IPS DF 19.7 (cell line): ENCODE data around the gene KISS1.

ENCODE experiments used
- DNase-seq: peaks from one replicate; pipeline ENCODE4 v3.0.0-alpha.2; 2013; ENCODE audit warnings: low read depth, low spot score

KISS1 gene

GRCh38 chr1:204218552-204218951 is 22.3 kb upstream of the KISS1 start:
- no peak for DNase-seq

DNA sequence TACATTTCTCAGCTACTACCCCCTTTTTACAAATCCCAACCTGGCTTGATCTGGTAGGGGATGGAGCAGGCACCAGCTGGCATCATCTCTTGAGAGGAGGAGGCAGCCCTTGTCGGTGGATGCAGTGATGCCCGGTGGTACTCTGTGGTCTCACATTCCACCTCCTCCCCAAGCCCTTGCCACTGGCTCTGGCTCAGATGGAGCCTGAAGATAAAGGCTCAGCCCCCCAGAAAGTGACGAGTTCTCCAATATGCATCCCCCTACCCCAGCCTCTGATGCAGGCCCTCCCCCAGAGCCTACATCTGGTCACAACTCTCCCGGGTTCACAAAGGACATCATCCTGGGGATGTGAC is 21.3 kb upstream of the KISS1 start:
- no peak for DNase-seq

- DNase-seq = no peak
Measured at GRCh38 chr1:204216880-204217647, 20.8 kb upstream of the KISS1 start.

- no peak for DNase-seq
Measured at GRCh38 chr1:204216236-204216635, 19.9 kb upstream of the KISS1 start.

DNA sequence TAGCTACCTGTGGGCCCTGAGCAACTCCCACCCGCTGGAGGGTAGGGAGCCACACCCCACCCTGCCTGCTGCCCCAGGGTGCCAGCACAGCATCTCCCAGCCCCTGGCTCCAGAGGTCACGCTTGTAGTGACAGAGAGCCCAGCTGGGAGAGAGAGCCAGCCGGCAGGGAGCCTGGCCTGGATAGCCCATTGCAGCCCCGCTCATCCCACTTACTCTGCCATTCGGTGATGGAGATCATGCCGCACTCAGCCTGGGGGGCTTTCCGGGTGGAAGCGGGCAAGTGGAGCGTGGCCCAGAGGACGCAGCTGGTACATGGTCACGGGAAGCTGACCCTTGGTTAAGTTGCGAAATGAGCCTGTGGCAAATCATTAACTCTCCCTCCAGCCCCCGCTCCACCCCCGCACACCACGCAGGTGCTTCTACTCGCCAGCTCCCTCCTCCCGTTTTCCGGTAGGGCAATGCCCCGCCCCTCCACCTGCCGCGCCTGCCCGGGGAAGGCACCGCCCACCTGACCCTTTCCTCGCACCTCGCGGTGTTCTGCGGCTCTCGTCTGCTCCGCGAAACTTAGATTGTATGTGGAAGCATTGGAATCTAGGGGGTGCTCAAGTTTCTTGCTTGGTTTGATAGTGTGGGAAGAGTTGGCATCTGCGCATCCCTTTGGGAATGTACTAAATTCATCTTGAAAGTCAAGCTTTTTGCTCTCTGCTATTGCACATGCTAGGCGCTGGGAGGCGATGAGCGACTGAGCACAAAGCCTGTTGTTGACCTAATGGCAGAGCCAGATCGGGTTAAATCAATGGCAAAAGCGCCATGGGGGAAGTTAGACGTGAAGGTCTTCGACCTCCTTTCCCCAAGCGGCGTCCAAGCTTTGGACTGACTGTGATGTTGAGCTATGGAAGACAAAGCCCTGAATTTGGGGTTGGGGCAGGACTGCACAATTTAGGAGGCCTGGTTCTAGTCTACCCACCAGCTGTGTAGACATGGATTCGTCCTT is 17.7 kb upstream of the KISS1 start, which contains the start of gene GOLT1A:
Gene GOLT1A (minus strand): TSS at position 321 of the 995 bp plus-strand sequence. CDS start 82 bp downstream, at position 239.
- peak; percentile 91 for DNase-seq

DNA sequence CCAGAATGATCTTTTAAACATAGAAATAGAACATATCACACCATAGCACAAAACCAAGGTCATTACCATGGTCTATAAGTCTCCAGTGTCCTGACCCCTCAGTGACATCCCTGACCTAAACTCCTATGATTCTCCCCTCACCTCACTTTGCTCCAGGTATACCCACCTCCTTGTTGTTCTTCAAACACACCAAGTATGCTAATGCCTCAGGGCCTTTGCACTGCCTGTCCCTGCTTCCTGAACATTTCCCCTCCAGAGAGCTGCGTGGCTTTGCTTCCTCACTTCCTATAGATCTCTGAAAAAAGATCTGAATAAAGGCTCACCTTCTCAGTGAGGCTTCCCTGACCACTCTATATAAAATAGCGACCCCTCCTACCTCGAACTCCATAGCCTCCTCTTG is 16.4 kb upstream of the KISS1 start:
- no peak for DNase-seq

GRCh38 chr1:204211046-204211445 is 14.8 kb upstream of the KISS1 start:
- no peak for DNase-seq

DNA sequence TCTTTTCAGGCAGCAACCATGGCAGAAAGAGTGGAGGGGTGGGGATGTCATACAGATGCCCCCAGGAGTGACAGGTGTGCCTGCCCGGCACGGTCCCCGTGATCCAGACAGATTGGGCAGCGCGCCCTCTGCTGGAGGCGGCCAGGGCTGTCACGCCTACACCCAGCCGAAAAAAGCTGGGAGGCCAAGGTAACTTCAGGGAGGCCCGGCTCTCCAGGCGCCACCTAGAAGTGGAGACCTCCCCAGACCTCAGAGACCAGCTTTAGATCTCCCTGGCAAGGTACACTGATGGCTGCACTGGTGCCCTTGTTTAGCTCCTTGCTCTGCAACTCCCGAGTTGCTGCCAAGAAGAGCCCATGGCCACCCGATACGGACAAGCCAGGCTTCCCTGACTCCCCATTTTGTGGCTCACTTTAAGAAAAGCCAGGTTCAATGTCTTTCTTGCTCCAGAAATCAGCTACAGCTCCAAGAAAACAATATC is 10.9 kb upstream of the KISS1 start:
- DNase-seq = no peak

DNA sequence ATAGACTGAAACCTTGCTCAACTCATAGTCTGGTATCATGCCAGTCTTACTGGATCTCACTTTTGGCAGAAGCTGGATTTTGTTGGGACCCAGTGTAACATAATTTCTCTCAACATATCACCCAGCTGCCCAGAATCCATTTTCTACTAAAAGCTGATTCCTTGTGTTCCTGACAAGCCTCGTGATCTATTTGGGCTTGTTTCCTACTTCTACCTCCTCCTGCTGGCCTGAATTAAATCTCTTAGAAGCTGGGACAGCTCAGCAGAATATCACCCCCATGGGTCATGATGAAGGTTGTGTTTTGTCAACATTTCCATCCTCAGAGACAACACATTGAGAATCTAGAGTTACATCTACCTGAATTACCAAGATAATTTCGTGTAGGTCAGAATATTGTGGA is 9.8 kb upstream of the KISS1 start:
- DNase-seq = no peak

DNA sequence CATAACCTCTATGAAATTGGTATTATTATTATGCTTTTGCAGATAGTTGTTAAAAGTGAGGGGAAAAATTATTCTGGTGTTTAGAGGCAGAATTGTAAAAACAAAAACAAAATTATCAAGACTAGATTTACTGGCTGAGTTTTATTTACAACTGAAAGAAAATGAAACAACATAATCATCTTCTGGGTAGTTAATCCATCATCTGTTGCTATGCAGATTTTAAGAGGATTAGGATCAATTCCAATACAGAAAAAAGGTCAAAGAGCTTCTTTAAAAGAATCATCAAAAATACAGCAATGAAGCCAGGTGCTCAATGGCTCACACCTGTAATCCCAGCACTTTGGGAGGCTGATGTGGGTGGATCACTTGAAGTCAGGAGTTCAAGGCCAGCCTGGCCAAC is 9.2 kb upstream of the KISS1 start:
- DNase-seq = no peak

DNA sequence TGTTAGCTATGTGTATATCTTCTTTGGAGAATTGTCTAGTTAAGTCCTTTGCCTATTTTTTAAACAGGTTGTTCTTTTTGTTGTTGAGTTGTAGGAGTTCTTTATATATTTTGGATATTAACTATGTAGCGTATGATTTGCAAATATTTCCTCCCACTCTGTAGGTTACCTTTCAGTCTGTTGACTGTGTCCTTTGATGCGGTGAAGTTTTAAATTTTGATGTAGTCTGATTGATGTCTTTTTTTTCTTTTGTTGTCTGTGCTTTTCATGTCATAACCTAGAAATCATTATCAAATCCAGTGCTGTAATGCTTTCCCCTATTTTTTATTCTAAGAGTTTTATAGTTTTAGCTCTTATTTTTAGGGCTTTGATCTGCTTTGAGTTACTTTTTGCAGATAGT is 8.7 kb upstream of the KISS1 start:
- no peak for DNase-seq

DNA sequence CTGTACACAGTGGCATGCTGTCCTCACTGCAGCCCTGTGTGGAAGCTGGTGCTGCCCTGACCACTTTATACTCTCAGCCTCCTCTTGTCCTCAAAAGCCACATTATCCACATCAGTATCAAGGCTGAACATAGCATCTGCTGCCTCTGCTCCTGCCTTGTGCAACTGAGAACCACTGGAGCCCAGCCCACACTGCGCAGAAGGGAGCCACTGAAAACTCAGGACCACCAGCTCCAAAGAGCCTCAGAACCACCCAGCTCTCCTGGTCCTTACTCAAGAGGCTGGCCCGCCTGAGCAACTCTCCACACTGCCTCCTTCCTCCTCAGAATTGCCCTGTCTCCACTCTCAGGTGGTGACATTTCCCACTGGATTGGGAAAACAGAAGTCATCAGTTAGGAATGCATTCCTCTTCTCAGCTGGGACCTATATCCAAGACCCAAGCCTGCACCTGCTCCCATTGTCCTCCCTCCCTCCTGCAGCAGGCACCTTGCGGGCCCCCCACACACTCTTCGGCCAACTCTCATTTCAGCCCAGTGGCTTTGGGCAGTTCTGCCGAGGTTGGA is 7.0 kb upstream of the KISS1 start:
- no peak for DNase-seq

DNA sequence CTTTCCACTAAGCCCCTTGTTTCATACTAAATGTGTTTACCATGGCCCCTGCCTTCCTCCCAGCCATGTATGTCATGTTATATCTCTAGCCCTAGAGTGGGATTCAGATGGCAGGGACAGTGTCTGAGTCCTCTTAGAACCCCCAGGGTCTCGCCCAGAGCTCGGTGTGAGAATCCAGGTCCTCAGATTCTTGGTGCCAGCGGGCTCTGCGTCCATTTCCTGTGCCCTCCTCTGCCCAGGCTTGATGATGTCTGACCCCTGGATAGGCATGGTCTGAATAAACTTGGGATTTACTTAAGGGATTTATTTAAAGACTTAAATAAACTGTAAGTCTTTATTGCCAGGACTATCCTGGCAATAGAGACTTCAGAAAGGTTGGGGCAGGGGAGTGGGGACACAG is 6.2 kb upstream of the KISS1 start:
- DNase-seq = no peak

GRCh38 chr1:204201348-204202040 is 5.2 kb upstream of the KISS1 start:
- no peak for DNase-seq

GRCh38 chr1:204199579-204199978 is 3.3 kb upstream of the KISS1 start:
- no peak for DNase-seq

DNA sequence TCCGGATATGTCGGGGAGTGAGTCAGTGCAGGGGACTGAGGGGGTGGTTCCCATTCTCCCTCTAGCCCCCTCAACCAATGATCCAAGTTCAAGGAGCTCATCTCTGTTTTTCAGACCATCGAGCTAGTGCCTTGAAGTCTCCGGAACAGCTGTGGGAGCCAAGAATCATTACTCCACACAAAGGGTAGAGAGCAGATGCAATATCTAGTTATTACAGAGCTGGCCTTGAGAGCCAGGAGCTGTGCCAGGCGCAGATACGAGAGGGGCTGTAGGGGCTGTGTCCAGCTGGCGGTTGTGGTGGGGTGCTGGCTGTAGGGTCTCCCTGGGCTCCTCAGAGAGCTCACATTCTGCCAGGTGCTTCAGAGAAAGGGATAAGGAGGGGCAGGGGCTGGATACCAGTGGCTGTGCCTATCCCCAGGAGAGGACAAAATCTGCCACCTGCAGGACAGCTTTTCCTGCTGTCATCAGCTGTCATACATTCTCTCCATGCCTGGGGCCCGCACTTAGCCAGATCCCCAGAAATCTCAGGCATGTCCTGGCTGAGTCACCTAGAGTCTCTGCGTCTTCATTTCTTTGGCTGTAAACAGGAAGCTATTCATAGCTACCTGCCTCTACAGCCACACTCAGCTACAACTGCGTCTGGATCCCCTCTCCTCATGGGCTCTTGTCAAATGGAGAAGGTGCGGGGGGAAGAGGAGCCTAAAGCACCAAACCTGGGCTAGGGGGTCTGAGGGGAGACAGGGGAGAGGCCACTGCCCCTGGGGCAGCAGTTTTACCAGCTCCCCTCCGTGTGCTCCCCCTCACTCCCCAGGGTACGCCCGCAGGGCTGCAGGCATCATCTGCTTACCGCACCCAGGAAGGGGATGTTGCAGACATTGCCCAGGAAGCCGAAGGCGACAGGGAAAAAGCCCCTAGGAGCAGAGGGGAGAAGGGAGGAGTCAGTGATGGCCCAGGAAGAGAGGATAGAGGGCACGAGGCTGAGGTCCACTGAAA is 2.4 kb upstream of the KISS1 start:
- no peak for DNase-seq

- no peak for DNase-seq
Measured at GRCh38 chr1:204197068-204197467, 777 bp upstream of the KISS1 start.

- no peak for DNase-seq
Measured at GRCh38 chr1:204194771-204195170, 1.5 kb downstream of the KISS1 start.

DNA sequence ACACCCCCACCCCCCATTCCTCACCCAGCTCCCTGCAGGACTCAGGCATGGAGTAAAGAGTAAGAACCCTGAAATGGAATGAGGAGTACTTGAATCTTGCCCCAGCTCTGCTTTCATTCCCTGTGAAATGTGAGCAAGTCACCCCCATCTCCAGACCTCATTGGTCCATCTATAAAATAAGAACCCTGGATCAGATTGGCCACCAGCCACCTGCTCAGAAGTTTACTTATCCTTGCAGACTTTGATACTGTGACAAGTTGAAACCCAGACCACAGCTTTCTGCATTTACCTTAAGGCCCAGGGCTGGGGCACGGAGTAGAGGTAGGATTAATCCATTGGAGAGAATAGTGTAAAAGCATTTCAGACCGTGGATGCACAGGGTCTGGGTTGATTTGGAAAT is 2.2 kb downstream of the KISS1 start:
- DNase-seq = no peak

GRCh38 chr1:204192589-204193352 is 3.5 kb downstream of the KISS1 start:
- DNase-seq = no peak
